HCT116 (cell line): ENCODE measurements around the gene PTH2. TPM values are rescaled to one million over a fixed set of nuclear protein-coding genes. Genes with fewer than 3 reads are reported as not detected.

Experiments used
- ATAC-seq: fragments of 200-7000 bp; cut with Tn5 transposase; 2 replicates; pipeline ENCODE4 v1.9.1; 2020; ENCODE audit warnings: mild to moderate bottlenecking, moderate library complexity
- BruUV-seq: library from RNA; stranded (reverse); fragments of 400-500 nt; replicated peaks from 2 replicates; lab custom pipeline; 2021; lab: Mats Ljungman, UMichigan
- CTCF ChIA-PET: fragments of 300-600 bp; sonication (Branson Sonifier 250); formaldehyde crosslinking; loops from one replicate; lab custom pipeline; 2021; ENCODE audit warnings: antibody characterized with exemption; lab: Charles Lee
- POLR2A ChIA-PET: fragments of 300-600, 350-600 bp; sonication (Branson Sonifier 250); formaldehyde crosslinking; loops from one replicate; lab custom pipeline; 2021; ENCODE audit warnings: antibody characterized with exemption; lab: Charles Lee
- RAD21 ChIA-PET, 2 experiments: fragments of 300-600 bp; sonication (Branson Sonifier 250); formaldehyde crosslinking; loops; one replicate each; lab custom pipeline; 2023; ENCODE audit warnings: low total read pairs in 2 of 2; ENCODE audit not compliant: uncharacterized antibody in 2 of 2, unreplicated experiment in 2 of 2, low non-redundant PET in 1 of 2; lab: Charles Lee
- DNase-seq: peaks from one replicate; pipeline ENCODE4 v3.0.0-alpha.2; 2010; ENCODE audit warnings: low read depth, low spot score
- H2AFZ ChIP-seq: fragments of 200-600 bp; shearing (Covaris generic), sonication (generic); 2 replicates; pipeline ENCODE4 v1.6.1; 2017; ENCODE audit warnings: low read depth, mixed run types, mixed read lengths, antibody characterized with exemption, low read length; ENCODE audit not compliant: poor library complexity, severe bottlenecking
- H3K27ac ChIP-seq: 2 replicates; pipeline ENCODE4 v1.5.1; 2012; ENCODE audit warnings: low read depth, low read length
- H3K27me3 ChIP-seq: fragments of 200-600 bp; sonication (generic); 2 replicates; pipeline ENCODE4 v1.6.1; 2016; ENCODE audit warnings: mixed run types, low read length, mixed read lengths; ENCODE audit not compliant: insufficient read depth
- H3K36me3 ChIP-seq, 2 experiments: fragments of 200-500 bp in 1 of 2; fragments of 200-600 bp in 1 of 2; sonication (Bioruptor generic) in 1 of 2; sonication (generic) in 1 of 2; 2 replicates each; pipeline versions ENCODE4 v1.5.1 to v1.6.1; 2014 to 2016; ENCODE audit warnings: low read length in 2 of 2, inconsistent platforms in 1 of 2, mixed read lengths in 1 of 2, mixed run types in 1 of 2; ENCODE audit not compliant: insufficient read depth in 2 of 2, control insufficient read depth in 1 of 2
- H3K4me1 ChIP-seq, 2 experiments: fragments of 200-600 bp in 1 of 2; sonication (generic) in 1 of 2; 2 replicates each; pipeline versions ENCODE4 v1.5.1 to v1.6.1; 2012 to 2017; ENCODE audit warnings: low read length in 2 of 2, inconsistent platforms in 1 of 2, mild to moderate bottlenecking in 1 of 2, mixed read lengths in 1 of 2, mixed run types in 1 of 2, moderate library complexity in 1 of 2; ENCODE audit not compliant: insufficient read depth in 2 of 2, control insufficient read depth in 1 of 2
- H3K4me2 ChIP-seq: fragments of 200-600 bp; sonication (generic); 2 replicates; pipeline ENCODE4 v1.6.1; 2017; ENCODE audit warnings: mixed run types, low read length, mixed read lengths
- H3K4me3 ChIP-seq, 2 experiments: fragments of 200-600 bp in 1 of 2; sonication (generic) in 1 of 2; replicated peaks in 1 of 2; 2 replicates each; pipeline ENCODE4 v1.5.1; 2011 to 2016; ENCODE audit warnings: low read length in 2 of 2, control low read depth in 1 of 2, low read depth in 1 of 2, mild to moderate bottlenecking in 1 of 2, mixed read lengths in 1 of 2, mixed run types in 1 of 2
- H3K79me2 ChIP-seq: fragments of 200-600 bp; sonication (generic); 2 replicates; pipeline ENCODE4 v1.6.1; 2017; ENCODE audit warnings: mild to moderate bottlenecking, mixed run types, low read length, moderate library complexity, mixed read lengths; ENCODE audit not compliant: insufficient read depth
- H3K9ac ChIP-seq: fragments of 200-600 bp; sonication (generic); 2 replicates; pipeline ENCODE4 v1.6.1; 2016; ENCODE audit warnings: low read length, mixed read lengths
- H3K9me2 ChIP-seq: fragments of 200-600 bp; sonication (generic), shearing (Covaris generic); 2 replicates; pipeline ENCODE4 v1.6.1; 2017; ENCODE audit warnings: mixed run types, mild to moderate bottlenecking, moderate library complexity; ENCODE audit not compliant: insufficient read depth
- H3K9me3 ChIP-seq, 2 experiments: fragments of 200-500 bp in 1 of 2; fragments of 200-600 bp in 1 of 2; sonication (Bioruptor generic) in 1 of 2; sonication (generic) in 1 of 2; 2 replicates each; pipeline ENCODE4 v1.6.1; 2014 to 2017; ENCODE audit warnings: low read length in 2 of 2, mixed read lengths in 2 of 2, inconsistent platforms in 1 of 2, low read depth in 1 of 2, mild to moderate bottlenecking in 1 of 2, mixed run types in 1 of 2, moderate library complexity in 1 of 2; ENCODE audit not compliant: control insufficient read depth in 1 of 2, insufficient read depth in 1 of 2
- H4K20me1 ChIP-seq: fragments of 200-600 bp; sonication (generic), shearing (Covaris generic); 2 replicates; pipeline ENCODE4 v1.6.1; 2017; ENCODE audit warnings: mixed run types, mild to moderate bottlenecking, moderate library complexity; ENCODE audit not compliant: insufficient read depth
- CTCF ChIP-seq, 3 experiments: fragments of 200-600 bp in 1 of 3; sonication (generic) in 1 of 3; IDR thresholded peaks in 2 of 3; conservative IDR thresholded peaks in 1 of 3; 2 replicates each; pipeline ENCODE4 v1.5.1; 2012 to 2017; ENCODE audit warnings: low read depth in 2 of 3, low read length in 2 of 3, antibody characterized with exemption in 1 of 3, borderline replicate concordance in 1 of 3, control low read depth in 1 of 3, mild to moderate bottlenecking in 1 of 3, mixed read lengths in 1 of 3, mixed run types in 1 of 3, moderate library complexity in 1 of 3; ENCODE audit not compliant: insufficient read depth in 1 of 3
- EZH2 ChIP-seq: fragments of 200-600 bp; sonication (generic); IDR thresholded peaks from 2 replicates; pipeline ENCODE4 v1.6.1; 2017; ENCODE audit warnings: antibody characterized with exemption, mixed run types
- POLR2AphosphoS5 ChIP-seq: IDR thresholded peaks from 2 replicates; pipeline ENCODE4 v1.6.1; 2011; ENCODE audit warnings: mild to moderate bottlenecking, low read depth, low read length, moderate library complexity
- RAD21 ChIP-seq: IDR thresholded peaks from 2 replicates; pipeline ENCODE4 v1.6.1; 2012; ENCODE audit warnings: low read depth, mild to moderate bottlenecking
- SIN3A ChIP-seq: IDR thresholded peaks from 2 replicates; pipeline ENCODE4 v1.6.1; 2012; ENCODE audit warnings: low read depth
- YY1 ChIP-seq: IDR thresholded peaks from 2 replicates; pipeline ENCODE4 v1.6.1; 2011; ENCODE audit warnings: low read length, low read depth, moderate library complexity, mild to moderate bottlenecking; ENCODE audit not compliant: insufficient replicate concordance; ENCODE audit errors: extremely low read depth
- intact Hi-C: fragments of 100-400 bp; cut with micrococcal nuclease; formaldehyde crosslinking; loops from 2 replicates; pipeline ENCODE4 v1.10.0; 2022
- total RNA-seq: library from RNA; stranded (reverse); gene quantifications from one replicate; pipeline ENCODE4 v1.2.1, GENCODE V29; 2021; ENCODE audit not compliant: unreplicated experiment

Gene PTH2
- total RNA-seq, 1 experiment from 2014 or later: 9.5 TPM

GRCh38 chr19:49396738-49397505 is 26.3 kb downstream of the PTH2 start:
- POLR2A ChIA-PET: interaction anchor here (0.7 kb wide), 1 partner anchor 14 kb away, joined by 3 read pairs; no protein-coding TSS in a partner anchor
- ATAC-seq (no peak), DNase-seq (no peak)
- BruUV-seq: no TSS peak
- H3K4me2 ChIP-seq: no peak overlapping the region
- H3K4me1 ChIP-seq: peaks cover 3 to 4% of the 10 kb centered on the region in 2 experiments; a peak in 3 of 4 replicates
- TF ChIP-seq EZH2 (no peak), YY1 (no peak), CTCF (IDR thresholded peaks at IDR 0.05 in 2 of 3, conservative IDR thresholded peaks at IDR 0.05 in 1 of 3; ENCODE audit: borderline replicate concordance in 1 of 3, insufficient read depth in 1 of 3, low read depth in 2 of 3, low read length in 2 of 3) (no peak), POLR2AphosphoS5 (no peak), RAD21 (no peak), SIN3A (no peak)
- no peaks in the 10 kb centered on the region for H3K27me3 ChIP-seq
- H3K27ac ChIP-seq: no peak overlapping the region
- CTCF ChIA-PET: no interaction called here
- no peaks in the 10 kb centered on the region for H3K9me3 ChIP-seq
- RAD21 ChIA-PET: interaction anchor here (0.7 to 1.0 kb wide), 2 partner anchors 72 to 79 kb away, joined by 3 to 4 read pairs; no protein-coding TSS in a partner anchor
- no peaks in the 10 kb centered on the region for H3K9me2 ChIP-seq
- H4K20me1 ChIP-seq: no peaks in the 10 kb centered on the region
- no peaks in the 10 kb centered on the region for H3K36me3 ChIP-seq
- intact Hi-C loops: no loop called here
- no peak overlapping the region for H3K9ac ChIP-seq
- H2AFZ ChIP-seq: no peak overlapping the region
- H3K79me2 ChIP-seq: no peaks in the 10 kb centered on the region
- H3K4me3 ChIP-seq: no peak overlapping the region
